Measurements from ENCODE around the gene GPRC5D. TPM values are rescaled to one million over a fixed set of nuclear protein-coding genes. Genes with fewer than 3 reads are reported as not detected.

The GPRC5D gene
- polyA plus RNA-seq (not detected in 2 replicates), polyA minus RNA-seq (not detected in 2 replicates)

GRCh38 chr12:12952036-12952435 lies at the start of gene GPRC5D:
GPRC5D (minus strand) TSS chr12:12952170; CDS start chr12:12950384, 1,786 bp downstream.
- H3K36me3 ChIP-seq (ENCODE audit: insufficient read depth, low read length) = no peaks in the 10 kb centered on the region

GRCh38 chr12:13001775-13002040 lies 49.7 kb upstream of the GPRC5D start:
- H3K27ac ChIP-seq (ENCODE audit: low read length) = no peak overlapping the region
- peak overlapping the region; percentile 84 for H3K4me3 ChIP-seq (ENCODE audit: low read length)
- peak overlapping the region; percentile 65 for H3K9ac ChIP-seq (ENCODE audit: low read length)
- H3K9me3 ChIP-seq (ENCODE audit: low read length) = no peaks in the 10 kb centered on the region
- H3K9me2 ChIP-seq (ENCODE audit: insufficient read depth, low read length) = no peaks in the 10 kb centered on the region
- H3K36me3 ChIP-seq (ENCODE audit: insufficient read depth, low read length) = no peaks in the 10 kb centered on the region
- no peaks in the 10 kb centered on the region for H3K79me2 ChIP-seq (replicated peaks; ENCODE audit: insufficient read depth, low read length)
- H3K27me3 ChIP-seq (ENCODE audit: insufficient read depth, low read depth, low read length) = no peaks in the 10 kb centered on the region
- H4K20me1 ChIP-seq (ENCODE audit: insufficient read depth) = no peaks in the 10 kb centered on the region
- H3F3A ChIP-seq (ENCODE audit: insufficient read depth, low read length, poor library complexity, severe bottlenecking) = no peaks in the 10 kb centered on the region
- H2AFZ ChIP-seq (ENCODE audit: low read depth, low read length) = no peak overlapping the region
- no peak overlapping the region for H3K4me2 ChIP-seq (ENCODE audit: low read length)
- TF ChIP-seq MXI1 (conservative IDR thresholded peaks at IDR 0.05; ENCODE audit: poor library complexity, severe bottlenecking) (no peak), TAF1 (IDR thresholded peaks at IDR 0.05; ENCODE audit: low read depth) (no peak), REST (IDR thresholded peaks at IDR 0.05; ENCODE audit: borderline replicate concordance) (no peak), POLR2AphosphoS5 (IDR thresholded peaks at IDR 0.05) (no peak), SMC3 (conservative IDR thresholded peaks at IDR 0.05; ENCODE audit: poor library complexity) (no peak), RAD21 (conservative IDR thresholded peaks at IDR 0.05) (no peak), CTCF (IDR thresholded peaks at IDR 0.05; ENCODE audit: poor library complexity, severe bottlenecking) (no peak)

More at GRCh38 chr12:12952036-12952435, at the start of gene GPRC5D:
- Histone ChIP-seq H3K9me3 (ENCODE audit: low read length) (no peaks in the 10 kb centered on the region), H3K79me2 (replicated peaks; ENCODE audit: insufficient read depth, low read length) (no peaks in the 10 kb centered on the region), H2AFZ (ENCODE audit: low read depth, low read length) (no peak within 1 kb of the TSS), H4K20me1 (ENCODE audit: insufficient read depth) (no peaks in the 10 kb centered on the region), H3K9ac (ENCODE audit: low read length) (no peak within 1 kb of the TSS), H3F3A (ENCODE audit: insufficient read depth, low read length, poor library complexity, severe bottlenecking) (no peaks in the 10 kb centered on the region), H3K27ac (ENCODE audit: low read length) (no peak within 1 kb of the TSS), H3K27me3 (ENCODE audit: insufficient read depth, low read depth, low read length) (no peaks in the 10 kb centered on the region), H3K4me2 (ENCODE audit: low read length) (no peak within 1 kb of the TSS), H3K4me3 (ENCODE audit: low read length) (no peak within 1 kb of the TSS), H3K9me2 (ENCODE audit: insufficient read depth, low read length) (no peaks in the 10 kb centered on the region)
- TF ChIP-seq MXI1 (conservative IDR thresholded peaks at IDR 0.05; ENCODE audit: poor library complexity, severe bottlenecking) (no peak), EP300 (conservative IDR thresholded peaks at IDR 0.05; ENCODE audit: poor library complexity, severe bottlenecking) (no peak), CTCF (IDR thresholded peaks at IDR 0.05; ENCODE audit: poor library complexity, severe bottlenecking) (no peak), REST (IDR thresholded peaks at IDR 0.05; ENCODE audit: borderline replicate concordance) (no peak), RAD21 (conservative IDR thresholded peaks at IDR 0.05) (no peak), POLR2AphosphoS5 (IDR thresholded peaks at IDR 0.05) (no peak), TAF1 (IDR thresholded peaks at IDR 0.05; ENCODE audit: low read depth) (no peak), SMC3 (conservative IDR thresholded peaks at IDR 0.05; ENCODE audit: poor library complexity) (no peak), EZH2 (IDR thresholded peaks at IDR 0.05; ENCODE audit: borderline replicate concordance, insufficient read depth, low read length, poor library complexity, severe bottlenecking) (no peak)

Data from neural cell (in vitro differentiated cells).